H9 (cell line): ENCODE data around the gene PDE1A. TPM values are rescaled to one million over a fixed set of nuclear protein-coding genes. Genes with fewer than 3 reads are reported as not detected.

ENCODE experiments used
- DNase-seq: peaks from one replicate; pipeline ENCODE4 v3.0.0-alpha.2; 2017
- H2AFZ ChIP-seq: one replicate; pipeline ENCODE4 v1.6.1; 2013; ENCODE audit warnings: mild to moderate bottlenecking, low read length, control low read depth, moderate library complexity
- H2AK5ac ChIP-seq: 2 replicates; pipeline ENCODE4 v1.6.1; 2013; ENCODE audit warnings: low read length, control low read depth, mixed read lengths; ENCODE audit not compliant: insufficient read length
- H2BK120ac ChIP-seq: one replicate; pipeline ENCODE4 v1.6.1; 2013; ENCODE audit warnings: low read depth, mild to moderate bottlenecking, low read length, control low read depth, inconsistent platforms; ENCODE audit not compliant: poor library complexity, severe bottlenecking
- H2BK12ac ChIP-seq: 2 replicates; pipeline ENCODE4 v1.6.1; 2013; ENCODE audit warnings: low read length, control low read depth, mixed read lengths, low read depth; ENCODE audit not compliant: insufficient read length
- H2BK15ac ChIP-seq: 2 replicates; pipeline ENCODE4 v1.6.1; 2013; ENCODE audit warnings: low read depth, low read length, control low read depth
- H2BK20ac ChIP-seq: one replicate; pipeline ENCODE4 v1.6.1; 2013; ENCODE audit warnings: low read depth, mild to moderate bottlenecking, low read length, control low read depth, inconsistent platforms; ENCODE audit not compliant: poor library complexity, severe bottlenecking
- H2BK5ac ChIP-seq: 2 replicates; pipeline ENCODE4 v1.6.1; 2013; ENCODE audit warnings: low read length, control low read depth, mixed read lengths; ENCODE audit not compliant: insufficient read length
- H3K14ac ChIP-seq: 2 replicates; pipeline ENCODE4 v1.6.1; 2013; ENCODE audit warnings: low read length, control low read depth; ENCODE audit not compliant: insufficient read depth
- H3K18ac ChIP-seq: 2 replicates; pipeline ENCODE4 v1.6.1; 2013; ENCODE audit warnings: low read depth, mild to moderate bottlenecking, mixed read lengths, low read length, control low read depth; ENCODE audit not compliant: insufficient read length
- H3K23ac ChIP-seq: 2 replicates; pipeline ENCODE4 v1.6.1; 2013; ENCODE audit warnings: low read length, control low read depth, mixed read lengths, low read depth; ENCODE audit not compliant: insufficient read length
- H3K23me2 ChIP-seq: 2 replicates; pipeline ENCODE4 v1.6.1; 2013; ENCODE audit warnings: low read depth, mild to moderate bottlenecking, mixed read lengths, low read length, control low read depth; ENCODE audit not compliant: insufficient read length, poor library complexity, severe bottlenecking
- H3K27ac ChIP-seq: 2 replicates; pipeline ENCODE4 v1.5.1; 2013; ENCODE audit warnings: low read length, control low read depth, mixed read lengths, low read depth; ENCODE audit not compliant: insufficient read length
- H3K27me3 ChIP-seq: 2 replicates; pipeline ENCODE4 v1.6.1; 2013; ENCODE audit warnings: low read length, control low read depth, inconsistent platforms; ENCODE audit not compliant: insufficient read depth
- H3K4ac ChIP-seq: 2 replicates; pipeline ENCODE4 v1.6.1; 2013; ENCODE audit warnings: low read depth, mild to moderate bottlenecking, control low read depth, inconsistent platforms, low read length, moderate library complexity
- H3K4me1 ChIP-seq: 2 replicates; pipeline ENCODE4 v1.6.1; 2013; ENCODE audit warnings: low read length, control low read depth, inconsistent platforms; ENCODE audit not compliant: insufficient read depth
- H3K4me2 ChIP-seq: 2 replicates; pipeline ENCODE4 v1.6.1; 2013; ENCODE audit warnings: low read length, control low read depth, mixed read lengths; ENCODE audit not compliant: insufficient read length, insufficient read depth
- H3K56ac ChIP-seq: 2 replicates; pipeline ENCODE4 v1.6.1; 2013; ENCODE audit warnings: low read depth, mild to moderate bottlenecking, mixed read lengths, low read length, control low read depth; ENCODE audit not compliant: insufficient read length
- H3K79me1 ChIP-seq: 2 replicates; pipeline ENCODE4 v1.6.1; 2013; ENCODE audit warnings: low read depth, mild to moderate bottlenecking, moderate library complexity, low read length, control low read depth, inconsistent platforms; ENCODE audit not compliant: insufficient read depth, poor library complexity, severe bottlenecking
- H3K79me2 ChIP-seq: 2 replicates; pipeline ENCODE4 v1.6.1; 2013; ENCODE audit warnings: low read length, control low read depth, inconsistent platforms; ENCODE audit not compliant: insufficient read depth
- H3K9ac ChIP-seq: 2 replicates; pipeline ENCODE4 v1.6.1; 2013; ENCODE audit warnings: low read length, control low read depth, mixed read lengths; ENCODE audit not compliant: insufficient read length; ENCODE audit errors: extremely low read depth
- H3K9me3 ChIP-seq: one replicate; pipeline ENCODE4 v1.6.1; 2013; ENCODE audit warnings: low read depth, low read length, inconsistent platforms; ENCODE audit not compliant: control insufficient read depth
- H3T11ph ChIP-seq: one replicate; pipeline ENCODE4 v1.6.1; 2013; ENCODE audit warnings: mild to moderate bottlenecking, low read length, control low read depth, inconsistent platforms
- H4K20me1 ChIP-seq: one replicate; pipeline ENCODE4 v1.6.1; 2013; ENCODE audit not compliant: control insufficient read depth, insufficient read length, insufficient read depth
- H4K5ac ChIP-seq: 2 replicates; pipeline ENCODE4 v1.6.1; 2013; ENCODE audit warnings: low read depth, mild to moderate bottlenecking, mixed read lengths, low read length, control low read depth; ENCODE audit not compliant: insufficient read length
- H4K8ac ChIP-seq: replicated peaks from 2 replicates; pipeline ENCODE4 v1.6.1; 2013; ENCODE audit warnings: low read length, control low read depth, mixed read lengths, low read depth; ENCODE audit not compliant: insufficient read length
- H4K91ac ChIP-seq: 2 replicates; pipeline ENCODE4 v1.6.1; 2013; ENCODE audit warnings: low read depth, mild to moderate bottlenecking, moderate library complexity, mixed read lengths, low read length, control low read depth; ENCODE audit not compliant: insufficient read length
- H3K27ac Mint-ChIP-seq, 3 experiments: 2 replicates in 2 of 3; 3 replicates in 1 of 3; pipeline ENCODE4 v1.8.0; 2020 to 2021; ENCODE audit warnings: mixed read lengths in 3 of 3, mild to moderate bottlenecking in 1 of 3, moderate library complexity in 1 of 3
- H3K27me3 Mint-ChIP-seq: 2 replicates; pipeline ENCODE4 v1.8.0; 2021; ENCODE audit warnings: low read depth, mild to moderate bottlenecking, moderate library complexity, mixed read lengths
- H3K36me3 Mint-ChIP-seq, 3 experiments: 2 replicates in 2 of 3; 3 replicates in 1 of 3; pipeline ENCODE4 v1.8.0; 2020 to 2021; ENCODE audit warnings: low read depth in 3 of 3, mixed read lengths in 3 of 3; ENCODE audit not compliant: insufficient read depth in 1 of 3
- H3K4me1 Mint-ChIP-seq, 2 experiments: 2 replicates each; pipeline ENCODE4 v1.8.0; 2020; ENCODE audit warnings: mixed read lengths in 2 of 2
- H3K4me3 Mint-ChIP-seq, 2 experiments: 2 replicates in 1 of 2; 3 replicates in 1 of 2; pipeline ENCODE4 v1.8.0; 2020 to 2021; ENCODE audit warnings: mild to moderate bottlenecking in 2 of 2, mixed read lengths in 2 of 2, moderate library complexity in 1 of 2
- H3K9me3 Mint-ChIP-seq, 2 experiments: 2 replicates in 1 of 2; 3 replicates in 1 of 2; pipeline ENCODE4 v1.8.0; 2020; ENCODE audit warnings: mild to moderate bottlenecking in 2 of 2, mixed read lengths in 2 of 2, moderate library complexity in 1 of 2
- CTCF ChIP-seq: fragments of 200-600 bp; sonication (generic); conservative IDR thresholded peaks from 3 replicates; pipeline ENCODE4 v1.8.0; 2021; ENCODE audit warnings: antibody characterized with exemption, mild to moderate bottlenecking
- WGBS: extraction: QIAGEN DNeasy Blood & Tissue Kit; methylation state at CpG from one replicate; pipeline ENCODE4 v1.1.7; 2013; ENCODE audit warnings: missing lambda C conversion rate, low lambda C conversion rate, mixed read lengths; ENCODE audit not compliant: insufficient read length; ENCODE audit errors: extremely low coverage; 5-methylcytosine and 5-hydroxymethylcytosine counted together
- total RNA-seq: library from RNA; stranded (reverse); gene quantifications from 2 replicates; pipeline ENCODE4 v1.2.1, GENCODE V29; 2021

Gene PDE1A
- total RNA-seq, 1 experiment from 2014 or later: 0.11 TPM

DNA sequence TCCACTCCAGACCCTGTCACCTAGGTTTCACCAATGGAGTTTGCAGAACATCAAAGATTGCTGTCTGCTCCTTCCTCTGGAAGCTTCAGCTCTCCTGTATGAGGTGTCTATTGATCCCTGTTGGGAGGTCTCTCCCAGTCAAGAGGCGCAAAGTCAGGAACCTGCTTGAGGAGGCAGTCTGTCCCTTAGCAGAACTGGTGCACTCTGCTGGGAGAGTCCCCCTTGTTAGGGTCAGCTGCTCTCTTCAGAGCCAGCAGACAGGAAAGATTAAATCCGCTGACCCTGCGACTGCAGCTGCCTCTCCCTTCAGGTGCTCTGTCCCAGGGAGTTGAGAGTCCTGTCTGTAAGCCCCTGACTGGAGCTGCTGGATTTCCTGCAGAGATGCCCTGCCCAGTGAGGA is 245.5 kb downstream of the PDE1A start:
- Histone ChIP-seq H4K20me1 (no peaks in the 10 kb centered on the region), H3K27me3 (no peaks in the 10 kb centered on the region), H3K9me3 (no peaks in the 10 kb centered on the region), H4K5ac (no peak overlapping the region), H3T11ph (no peak overlapping the region), H2AFZ (no peak overlapping the region), H4K91ac (no peak overlapping the region), H2BK20ac (no peak overlapping the region), H3K23ac (no peak overlapping the region), H3K4me2 (no peak overlapping the region), H3K79me1 (no peaks in the 10 kb centered on the region), H3K9ac (no peak overlapping the region), H3K4ac (no peak overlapping the region), H2BK5ac (no peak overlapping the region), H2BK12ac (no peak overlapping the region), H3K27ac (no peak overlapping the region), H2AK5ac (no peak overlapping the region), H3K56ac (no peak overlapping the region), H3K23me2 (no peaks in the 10 kb centered on the region), H3K14ac (no peak overlapping the region), H4K8ac (no peak overlapping the region), H3K4me1 (no peaks in the 10 kb centered on the region), H3K79me2 (no peaks in the 10 kb centered on the region), H2BK120ac (no peak overlapping the region), H2BK15ac (no peak overlapping the region), H3K18ac (no peak overlapping the region)
- whole genome bisulfite sequencing: no CpG with 5 or more reads among the region's 3 CpGs
- Mint-ChIP-seq H3K27ac (no peak overlapping the region), H3K4me3 (no peak overlapping the region), H3K36me3 (peaks cover 0 to 5% (median 0%) of the 10 kb centered on the region in 3 experiments; a peak in 1 of 7 replicates), H3K9me3 (peaks cover 6 to 9% of the 10 kb centered on the region in 2 experiments; a peak in 4 of 5 replicates), H3K4me1 (no peaks in the 10 kb centered on the region), H3K27me3 (no peaks in the 10 kb centered on the region; the same call in 1 of the 2 replicates)
- no peak for TF ChIP-seq CTCF
- DNase-seq: no peak
